A549 (cell line): ENCODE data around the gene PARP9. TPM values are rescaled to one million over a fixed set of nuclear protein-coding genes. Genes with fewer than 3 reads are reported as not detected.

ENCODE experiments used
- ATAC-seq, 2 experiments: fragments of 200-7000 bp in 1 of 2; fragments of >200 bp in 1 of 2; cut with Nextera tagmentation in 1 of 2; cut with Tn5 transposase in 1 of 2; 3 replicates each; pipeline versions ENCODE4 v1.8.0 to v1.9.1; 2018 to 2020; ENCODE audit warnings: mild to moderate bottlenecking in 1 of 2, moderate library complexity in 1 of 2
- CTCF ChIA-PET: fragments of 300-600 bp; sonication (Branson Sonifier 250); formaldehyde crosslinking; extraction: SDS; loops from one replicate; lab custom pipeline; 2021; ENCODE audit warnings: antibody characterized with exemption, inconsistent platforms; lab: Yijun Ruan, JAX
- POLR2A ChIA-PET: fragments of 350-600 bp; formaldehyde crosslinking; extraction: SDS; loops from one replicate; lab custom pipeline; 2021; ENCODE audit warnings: antibody characterized with exemption, inconsistent platforms; lab: Yijun Ruan, JAX
- DNase-seq, 2 experiments: peaks; one replicate each; pipeline versions ENCODE4 v3.0.0 to v3.0.0-alpha.2; 2011 to 2016; ENCODE audit warnings: low read depth in 1 of 2, low spot score in 1 of 2
- FAIRE-seq: peaks from 2 replicates; lab custom pipeline; 2011; peaks lifted over from hg19 to GRCh38; lab: Jason Lieb, UNC
- H3K27ac ChIP-seq, 2 experiments: fragments of >200 bp; sonication (Bioruptor Twin); formaldehyde crosslinking; 3 replicates each; pipeline ENCODE4 v1.5.1; 2016 to 2017
- H3K4me1 ChIP-seq: fragments of >200 bp; sonication (Bioruptor Twin); formaldehyde crosslinking; 3 replicates; pipeline ENCODE4 v1.6.1; 2016
- H3K4me2 ChIP-seq: fragments of >200 bp; sonication (Bioruptor Twin); formaldehyde crosslinking; 3 replicates; pipeline ENCODE4 v1.6.1; 2016
- H3K4me3 ChIP-seq: fragments of >200 bp; sonication (Bioruptor Twin); formaldehyde crosslinking; 3 replicates; pipeline ENCODE4 v1.5.1; 2016
- H3K9me3 ChIP-seq: fragments of >200 bp; sonication (Bioruptor Twin); formaldehyde crosslinking; 3 replicates; pipeline ENCODE4 v1.6.1; 2016
- CBX8 ChIP-seq: fragments of 200-600 bp; sonication (generic); IDR thresholded peaks from 2 replicates; pipeline ENCODE4 v1.6.1; 2016
- CHD2 ChIP-seq: fragments of 150-350 bp; IDR thresholded peaks from 2 replicates; pipeline ENCODE4 v1.6.1; 2014; ENCODE audit warnings: low read length; ENCODE audit not compliant: partially characterized antibody
- CHD4 ChIP-seq: fragments of 200-600 bp; sonication (generic); IDR thresholded peaks from 2 replicates; pipeline ENCODE4 v1.6.1; 2016; ENCODE audit warnings: antibody characterized with exemption, mild to moderate bottlenecking, borderline replicate concordance
- EHF ChIP-seq: fragments of 250-450 bp; sonication (Bioruptor Pico); IDR thresholded peaks from 2 replicates; pipeline ENCODE4 v1.5.0; 2020; ENCODE audit warnings: mild to moderate bottlenecking
- EHMT2 ChIP-seq: fragments of 200-600 bp; sonication (generic); IDR thresholded peaks from 2 replicates; pipeline ENCODE4 v1.6.1; 2016; ENCODE audit warnings: antibody characterized with exemption, low read depth, mild to moderate bottlenecking, moderate library complexity
- HEYL ChIP-seq: fragments of 250-450 bp; sonication (Bioruptor Pico); IDR thresholded peaks from 2 replicates; pipeline ENCODE4 v1.8.0; 2021; ENCODE audit warnings: mild to moderate bottlenecking, moderate library complexity
- JUNB ChIP-seq: fragments of >200 bp; sonication (Bioruptor Twin); formaldehyde crosslinking; IDR thresholded peaks from 2 replicates; pipeline ENCODE4 v1.6.1; 2016
- KDM1A ChIP-seq: fragments of 200-600 bp; sonication (generic); IDR thresholded peaks from 2 replicates; pipeline ENCODE4 v1.6.1; 2016; ENCODE audit warnings: low read depth, mild to moderate bottlenecking
- MAFK ChIP-seq: fragments of 450-650 bp; IDR thresholded peaks from 2 replicates; pipeline ENCODE4 v1.6.1; 2014; ENCODE audit not compliant: partially characterized antibody
- MAZ ChIP-seq: fragments of 150-350 bp; IDR thresholded peaks from 2 replicates; pipeline ENCODE4 v1.6.1; 2014; ENCODE audit warnings: antibody characterized with exemption, low read depth, low read length, borderline replicate concordance
- MYC ChIP-seq: IDR thresholded peaks from 2 replicates; pipeline ENCODE4 v1.6.1; 2012; ENCODE audit warnings: mild to moderate bottlenecking, inconsistent platforms, low read length, improper control_type of control experiment, borderline replicate concordance
- NR3C1 ChIP-seq: fragments of >200 bp; sonication (Bioruptor Twin); formaldehyde crosslinking; IDR thresholded peaks from 3 replicates; pipeline ENCODE4 v1.6.1; 2017
- PHF8 ChIP-seq: fragments of 200-600 bp; sonication (generic); IDR thresholded peaks from 2 replicates; pipeline ENCODE4 v1.6.1; 2016; ENCODE audit warnings: low read depth, mild to moderate bottlenecking, antibody characterized with exemption, moderate library complexity, borderline replicate concordance
- RAD21 ChIP-seq, 2 experiments: fragments of >200 bp in 1 of 2; sonication (Bioruptor Twin) in 1 of 2; formaldehyde crosslinking in 1 of 2; IDR thresholded peaks in 1 of 2; conservative IDR thresholded peaks in 1 of 2; 2 replicates in 1 of 2; 3 replicates in 1 of 2; pipeline ENCODE4 v1.6.1; 2012 to 2018; ENCODE audit warnings: inconsistent platforms in 1 of 2
- RFX5 ChIP-seq: fragments of 450-650 bp; IDR thresholded peaks from 2 replicates; pipeline ENCODE4 v1.7.1; 2014; ENCODE audit warnings: antibody characterized with exemption, mild to moderate bottlenecking, moderate library complexity
- RNF2 ChIP-seq: fragments of 200-600 bp; sonication (generic); IDR thresholded peaks from 2 replicates; pipeline ENCODE4 v1.6.1; 2016; ENCODE audit warnings: low read depth, mild to moderate bottlenecking, antibody characterized with exemption, moderate library complexity, borderline replicate concordance
- SMC3 ChIP-seq: fragments of >200 bp; sonication (Bioruptor Twin); formaldehyde crosslinking; IDR thresholded peaks from 3 replicates; pipeline ENCODE4 v1.6.1; 2018; ENCODE audit warnings: inconsistent platforms
- TFCP2L1 ChIP-seq: fragments of 250-450 bp; sonication (Bioruptor Pico); IDR thresholded peaks from 2 replicates; pipeline ENCODE4 v1.5.0; 2021; ENCODE audit warnings: mild to moderate bottlenecking
- TP53 ChIP-seq: fragments of 250-450 bp; sonication (Bioruptor Pico); IDR thresholded peaks from 2 replicates; pipeline ENCODE4 v1.5.0; 2021; ENCODE audit warnings: mild to moderate bottlenecking, moderate library complexity
- WGBS: methylation state at CpG from one replicate; pipeline ENCODE4 v1.1.6; 2017; ENCODE audit errors: missing lambda C conversion rate; 5-methylcytosine and 5-hydroxymethylcytosine counted together
- polyA plus RNA-seq, 4 experiments: library from polyadenylated mRNA; depleted of rRNA in 3 of 4; stranded (reverse); fragments of >200 nt; fragmentation: RNase III in 1 of 4; extraction: RNeasy Plus Mini Kit Qiagen cat#74134 plus additional on column Dnase treatment in 1 of 4; gene quantifications; 2 replicates in 3 of 4; 3 replicates in 1 of 4; pipeline ENCODE4 v1.2.3, GENCODE V29; 2011 to 2017
- TF ChIP-seq, protein P1 (sequence below): fragments of 200-600 bp; sonication (generic); IDR thresholded peaks from 2 replicates; pipeline ENCODE4 v1.6.1; 2016; ENCODE audit warnings: antibody characterized with exemption, mild to moderate bottlenecking, moderate library complexity
- TF ChIP-seq, protein P2 (sequence below): fragments of 250-450 bp; sonication (Bioruptor Pico); IDR thresholded peaks from 2 replicates; pipeline ENCODE4 v1.5.0; 2020; ENCODE audit warnings: low read depth, mild to moderate bottlenecking, moderate library complexity
- TF ChIP-seq, protein P3 (sequence below): IDR thresholded peaks from 2 replicates; pipeline ENCODE4 v1.6.1; 2012

Gene PARP9
- polyA plus RNA-seq, 2 of the 4 experiments (the other 2 are of a cell fraction): 4.5 to 12.6 TPM

- no peak for TF ChIP-seq JUNB
- TF ChIP-seq TFCP2L1 (CRISPR knock-in tag): 0 out of 2 replicates have a peak, but pooled peaks have one; percentile 48
- no peak for TF ChIP-seq CHD2
- TF ChIP-seq RAD21 (conservative IDR thresholded peaks at IDR 0.05 in 1 of 2, IDR thresholded peaks at IDR 0.05 in 1 of 2): no peak
- TF ChIP-seq PHF8: peak; percentile 89
- TF ChIP-seq TP53: no peak
- TF ChIP-seq, protein P1, sequence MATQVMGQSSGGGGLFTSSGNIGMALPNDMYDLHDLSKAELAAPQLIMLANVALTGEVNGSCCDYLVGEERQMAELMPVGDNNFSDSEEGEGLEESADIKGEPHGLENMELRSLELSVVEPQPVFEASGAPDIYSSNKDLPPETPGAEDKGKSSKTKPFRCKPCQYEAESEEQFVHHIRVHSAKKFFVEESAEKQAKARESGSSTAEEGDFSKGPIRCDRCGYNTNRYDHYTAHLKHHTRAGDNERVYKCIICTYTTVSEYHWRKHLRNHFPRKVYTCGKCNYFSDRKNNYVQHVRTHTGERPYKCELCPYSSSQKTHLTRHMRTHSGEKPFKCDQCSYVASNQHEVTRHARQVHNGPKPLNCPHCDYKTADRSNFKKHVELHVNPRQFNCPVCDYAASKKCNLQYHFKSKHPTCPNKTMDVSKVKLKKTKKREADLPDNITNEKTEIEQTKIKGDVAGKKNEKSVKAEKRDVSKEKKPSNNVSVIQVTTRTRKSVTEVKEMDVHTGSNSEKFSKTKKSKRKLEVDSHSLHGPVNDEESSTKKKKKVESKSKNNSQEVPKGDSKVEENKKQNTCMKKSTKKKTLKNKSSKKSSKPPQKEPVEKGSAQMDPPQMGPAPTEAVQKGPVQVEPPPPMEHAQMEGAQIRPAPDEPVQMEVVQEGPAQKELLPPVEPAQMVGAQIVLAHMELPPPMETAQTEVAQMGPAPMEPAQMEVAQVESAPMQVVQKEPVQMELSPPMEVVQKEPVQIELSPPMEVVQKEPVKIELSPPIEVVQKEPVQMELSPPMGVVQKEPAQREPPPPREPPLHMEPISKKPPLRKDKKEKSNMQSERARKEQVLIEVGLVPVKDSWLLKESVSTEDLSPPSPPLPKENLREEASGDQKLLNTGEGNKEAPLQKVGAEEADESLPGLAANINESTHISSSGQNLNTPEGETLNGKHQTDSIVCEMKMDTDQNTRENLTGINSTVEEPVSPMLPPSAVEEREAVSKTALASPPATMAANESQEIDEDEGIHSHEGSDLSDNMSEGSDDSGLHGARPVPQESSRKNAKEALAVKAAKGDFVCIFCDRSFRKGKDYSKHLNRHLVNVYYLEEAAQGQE: no peak
- TF ChIP-seq EHF (CRISPR knock-in tag): no peak
- TF ChIP-seq KDM1A: no peak
- no peak for TF ChIP-seq HEYL (CRISPR knock-in tag)
- TF ChIP-seq CHD4: no peak
- TF ChIP-seq RFX5: no peak
- TF ChIP-seq NR3C1: no peak
- no peak for TF ChIP-seq MAFK
- TF ChIP-seq, protein P2, sequence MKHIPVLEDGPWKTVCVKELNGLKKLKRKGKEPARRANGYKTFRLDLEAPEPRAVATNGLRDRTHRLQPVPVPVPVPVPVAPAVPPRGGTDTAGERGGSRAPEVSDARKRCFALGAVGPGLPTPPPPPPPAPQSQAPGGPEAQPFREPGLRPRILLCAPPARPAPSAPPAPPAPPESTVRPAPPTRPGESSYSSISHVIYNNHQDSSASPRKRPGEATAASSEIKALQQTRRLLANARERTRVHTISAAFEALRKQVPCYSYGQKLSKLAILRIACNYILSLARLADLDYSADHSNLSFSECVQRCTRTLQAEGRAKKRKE (CRISPR knock-in tag): no peak
- no peak for TF ChIP-seq MAZ
- TF ChIP-seq RNF2: no peak
- TF ChIP-seq EHMT2: no peak
- TF ChIP-seq CBX8: no peak
- TF ChIP-seq, all 56 proteins: peak for 9
Measured at GRCh38 chr3:122514123-122515019, 49.7 kb downstream of the PARP9 start, which contains the start of gene KPNA1 (continued).

DNA sequence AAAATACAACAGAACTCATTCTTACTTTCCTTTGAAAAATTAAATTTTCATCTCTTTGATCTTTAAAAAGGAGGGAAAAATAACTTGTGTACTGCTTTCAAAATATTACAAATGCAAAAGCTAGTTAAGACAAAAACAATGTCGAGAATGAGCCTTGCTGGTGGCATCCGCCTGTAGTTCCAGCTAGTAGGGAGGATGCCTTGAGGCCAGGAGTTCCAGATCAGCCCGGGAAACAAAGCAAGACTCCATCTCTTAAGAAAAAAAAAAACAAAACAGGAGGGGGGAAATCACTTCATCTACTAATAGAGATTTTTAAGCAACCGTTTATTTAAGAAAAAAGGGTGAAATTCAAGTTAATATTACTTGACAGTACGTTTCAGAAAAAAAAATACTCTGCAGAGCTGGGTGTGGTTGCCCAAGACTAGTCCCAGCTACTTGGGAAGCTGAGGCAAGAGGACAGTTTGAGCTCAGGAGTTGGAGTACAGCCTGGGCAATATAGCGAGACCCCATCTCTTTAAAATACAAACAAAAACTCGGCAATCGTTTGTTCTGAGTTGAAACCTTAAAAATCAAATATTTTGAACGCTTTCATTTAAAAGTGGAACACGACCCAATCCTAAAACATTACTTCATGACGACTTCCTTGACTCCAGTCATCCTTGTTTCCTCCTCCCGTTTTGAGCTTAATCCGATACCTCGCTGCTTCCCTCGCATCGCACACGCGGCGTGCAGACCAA is 50.5 kb downstream of the PARP9 start:
- CTCF ChIA-PET: no interaction called here
- no peak for FAIRE-seq
- ATAC-seq: no peak
- Histone ChIP-seq H3K4me3 (peak overlapping the region; percentile 72), H3K27ac (peak overlapping the region; percentile 91 to 100), H3K9me3 (no peaks in the 10 kb centered on the region), H3K4me2 (peak overlapping the region; percentile 92), H3K4me1 (peaks cover 35% of the 10 kb centered on the region; the same call in 2 of the 3 replicates)
- POLR2A ChIA-PET: no interaction called here
- 5% methylated on average over 19 of the region's 19 CpGs for WGBS
- no peak for TF ChIP-seq PHF8
- TF ChIP-seq SMC3: no peak
- TF ChIP-seq, protein P3, sequence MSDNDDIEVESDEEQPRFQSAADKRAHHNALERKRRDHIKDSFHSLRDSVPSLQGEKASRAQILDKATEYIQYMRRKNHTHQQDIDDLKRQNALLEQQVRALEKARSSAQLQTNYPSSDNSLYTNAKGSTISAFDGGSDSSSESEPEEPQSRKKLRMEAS: peak; percentile 79; the same call in 1 of the 2 replicates
- no peak for TF ChIP-seq MAFK
- TF ChIP-seq MYC: peak; percentile 81
- no peak for DNase-seq
